Right atrium auricular region (tissue), 2 donors: ENCODE data around the gene IL21R. TPM values are rescaled to one million over a fixed set of nuclear protein-coding genes. Genes with fewer than 3 reads are reported as not detected.

Source experiments
- DNase-seq: peaks from one replicate; pipeline ENCODE4 v3.0.0-alpha.2; 2019; ENCODE audit warnings: low spot score
- H3K27ac ChIP-seq, 2 donors: fragments of 200-600 bp; sonication (generic); 1 replicate in 1 of 2; 2 replicates in 1 of 2; pipeline ENCODE4 v1.5.1; 2016 to 2019
- H3K27me3 ChIP-seq, 2 donors: fragments of 200-600 bp; sonication (generic); one replicate each; pipeline versions ENCODE4 v1.5.1 to v1.6.0; 2017 to 2019
- H3K36me3 ChIP-seq: fragments of 200-600 bp; sonication (generic); one replicate; pipeline ENCODE4 v1.5.1; 2016
- H3K4me1 ChIP-seq, 2 donors: fragments of 200-600 bp; sonication (generic); one replicate each; pipeline versions ENCODE4 v1.5.1 to v1.6.0; 2017 to 2019
- H3K4me3 ChIP-seq, 2 donors: fragments of 200-600 bp; sonication (generic); 1 replicate in 1 of 2; 2 replicates in 1 of 2; pipeline ENCODE4 v1.5.1; 2017 to 2019; ENCODE audit warnings: mild to moderate bottlenecking in 1 of 2, moderate library complexity in 1 of 2
- H3K9me3 ChIP-seq, 2 donors: fragments of 200-600 bp; sonication (generic); one replicate each; pipeline ENCODE4 v1.5.1; 2019
- total RNA-seq, 2 donors: library from RNA; depleted of rRNA; stranded (reverse); fragments of >200 nt; gene quantifications; one replicate each; pipeline ENCODE4 v1.1.0, GENCODE V29; 2016
- TF ChIP-seq, protein P1 (sequence below), 2 donors: fragments of 200-600 bp; sonication (generic); IDR thresholded peaks; one replicate each; pipeline ENCODE4 v1.5.1; 2019; ENCODE audit warnings: antibody characterized with exemption in 2 of 2

Gene IL21R
- total RNA-seq, 2 donors from 2014 or later = 0.07 to 1.3 TPM

DNA sequence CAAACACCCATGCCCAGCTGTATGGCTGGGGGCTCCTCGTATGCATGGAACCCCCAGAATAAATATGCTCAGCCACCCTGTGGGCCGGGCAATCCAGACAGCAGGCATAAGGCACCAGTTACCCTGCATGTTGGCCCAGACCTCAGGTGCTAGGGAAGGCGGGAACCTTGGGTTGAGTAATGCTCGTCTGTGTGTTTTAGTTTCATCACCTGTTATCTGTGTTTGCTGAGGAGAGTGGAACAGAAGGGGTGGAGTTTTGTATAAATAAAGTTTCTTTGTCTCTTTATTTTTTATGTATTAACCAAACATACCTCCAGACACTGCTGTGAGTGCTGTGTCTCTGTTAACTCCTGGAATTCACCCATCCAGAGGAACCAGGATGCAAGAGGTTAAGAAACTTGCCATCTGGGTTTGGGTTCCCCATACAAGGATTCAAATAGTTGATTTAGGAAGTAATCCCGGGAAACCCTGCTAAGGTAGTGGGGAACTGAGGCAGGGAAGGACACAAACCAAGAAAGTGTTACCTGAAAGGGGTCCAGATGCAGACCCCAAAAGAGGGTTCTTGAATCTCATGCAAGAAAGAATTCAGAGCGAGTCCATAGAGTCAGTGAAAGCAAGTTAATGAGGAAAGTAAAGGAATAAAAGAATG, 37.4 kb upstream of the IL21R start:
- Histone ChIP-seq H3K36me3 (peaks cover 28% of the 10 kb centered on the region), H3K4me3 (no peak overlapping the region), H3K27ac (no peak overlapping the region), H3K27me3 (no peaks in the 10 kb centered on the region), H3K4me1 (peaks cover 0 to 13% of the 10 kb centered on the region in 2 donors), H3K9me3 (no peaks in the 10 kb centered on the region)
- TF ChIP-seq, protein P1, sequence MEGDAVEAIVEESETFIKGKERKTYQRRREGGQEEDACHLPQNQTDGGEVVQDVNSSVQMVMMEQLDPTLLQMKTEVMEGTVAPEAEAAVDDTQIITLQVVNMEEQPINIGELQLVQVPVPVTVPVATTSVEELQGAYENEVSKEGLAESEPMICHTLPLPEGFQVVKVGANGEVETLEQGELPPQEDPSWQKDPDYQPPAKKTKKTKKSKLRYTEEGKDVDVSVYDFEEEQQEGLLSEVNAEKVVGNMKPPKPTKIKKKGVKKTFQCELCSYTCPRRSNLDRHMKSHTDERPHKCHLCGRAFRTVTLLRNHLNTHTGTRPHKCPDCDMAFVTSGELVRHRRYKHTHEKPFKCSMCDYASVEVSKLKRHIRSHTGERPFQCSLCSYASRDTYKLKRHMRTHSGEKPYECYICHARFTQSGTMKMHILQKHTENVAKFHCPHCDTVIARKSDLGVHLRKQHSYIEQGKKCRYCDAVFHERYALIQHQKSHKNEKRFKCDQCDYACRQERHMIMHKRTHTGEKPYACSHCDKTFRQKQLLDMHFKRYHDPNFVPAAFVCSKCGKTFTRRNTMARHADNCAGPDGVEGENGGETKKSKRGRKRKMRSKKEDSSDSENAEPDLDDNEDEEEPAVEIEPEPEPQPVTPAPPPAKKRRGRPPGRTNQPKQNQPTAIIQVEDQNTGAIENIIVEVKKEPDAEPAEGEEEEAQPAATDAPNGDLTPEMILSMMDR (IDR thresholded peaks at IDR 0.05) = no peak
- DNase-seq = no peak

DNA sequence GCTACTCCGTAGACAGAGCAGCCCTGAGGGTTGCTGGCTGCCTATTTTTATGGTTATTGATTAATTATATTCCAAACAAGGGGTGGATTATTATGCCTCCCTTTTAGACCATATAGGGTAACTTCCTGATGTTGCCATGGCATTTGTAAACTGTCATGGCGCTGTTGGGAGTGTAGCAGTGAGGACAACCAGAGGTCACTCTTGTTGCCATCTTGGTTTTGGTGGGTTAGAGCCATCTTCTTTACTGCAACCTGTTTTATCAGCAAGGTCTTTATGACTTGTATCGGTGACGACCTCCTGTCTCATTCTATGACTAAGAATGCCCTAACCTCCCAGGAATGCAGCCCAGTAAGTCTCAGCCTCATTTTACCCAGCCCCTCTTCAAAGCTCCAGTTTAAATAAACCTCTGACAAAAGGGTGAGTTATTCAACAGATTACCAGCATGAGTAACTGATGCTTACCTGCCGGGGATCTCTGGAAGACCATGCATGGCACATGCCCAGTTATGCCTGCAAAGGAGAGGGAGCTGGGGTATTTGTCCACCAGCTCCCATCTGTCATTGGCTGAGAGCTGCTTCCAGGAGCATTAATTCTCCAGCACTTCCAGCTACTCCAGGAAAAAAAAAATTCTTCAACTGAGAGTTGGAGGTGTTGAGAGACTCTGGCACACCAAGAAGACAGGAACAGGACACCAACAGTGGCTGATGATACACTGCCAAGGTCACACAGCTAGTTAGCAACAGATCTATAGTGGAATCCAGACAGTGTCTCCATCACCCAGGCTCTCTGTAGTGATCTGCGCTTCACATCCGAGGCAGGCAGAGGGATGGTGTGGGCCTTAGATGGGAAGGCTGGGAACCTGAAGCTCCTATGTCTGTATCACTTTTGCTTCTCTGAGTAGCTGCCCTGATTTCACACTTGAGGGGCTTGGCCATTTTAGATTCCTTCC, 36.6 kb upstream of the IL21R start:
- H3K9me3 ChIP-seq = no peaks in the 10 kb centered on the region
- H3K4me1 ChIP-seq = peaks cover 0 to 13% of the 10 kb centered on the region in 2 donors
- H3K4me3 ChIP-seq = no peak overlapping the region
- peak overlapping the region in 1 of 2 donors; percentile 43 for H3K27ac ChIP-seq
- H3K27me3 ChIP-seq = no peaks in the 10 kb centered on the region
- no peak for DNase-seq
- peaks cover 26% of the 10 kb centered on the region for H3K36me3 ChIP-seq
- TF ChIP-seq, protein P1 (IDR thresholded peaks at IDR 0.05) = no peak

DNA sequence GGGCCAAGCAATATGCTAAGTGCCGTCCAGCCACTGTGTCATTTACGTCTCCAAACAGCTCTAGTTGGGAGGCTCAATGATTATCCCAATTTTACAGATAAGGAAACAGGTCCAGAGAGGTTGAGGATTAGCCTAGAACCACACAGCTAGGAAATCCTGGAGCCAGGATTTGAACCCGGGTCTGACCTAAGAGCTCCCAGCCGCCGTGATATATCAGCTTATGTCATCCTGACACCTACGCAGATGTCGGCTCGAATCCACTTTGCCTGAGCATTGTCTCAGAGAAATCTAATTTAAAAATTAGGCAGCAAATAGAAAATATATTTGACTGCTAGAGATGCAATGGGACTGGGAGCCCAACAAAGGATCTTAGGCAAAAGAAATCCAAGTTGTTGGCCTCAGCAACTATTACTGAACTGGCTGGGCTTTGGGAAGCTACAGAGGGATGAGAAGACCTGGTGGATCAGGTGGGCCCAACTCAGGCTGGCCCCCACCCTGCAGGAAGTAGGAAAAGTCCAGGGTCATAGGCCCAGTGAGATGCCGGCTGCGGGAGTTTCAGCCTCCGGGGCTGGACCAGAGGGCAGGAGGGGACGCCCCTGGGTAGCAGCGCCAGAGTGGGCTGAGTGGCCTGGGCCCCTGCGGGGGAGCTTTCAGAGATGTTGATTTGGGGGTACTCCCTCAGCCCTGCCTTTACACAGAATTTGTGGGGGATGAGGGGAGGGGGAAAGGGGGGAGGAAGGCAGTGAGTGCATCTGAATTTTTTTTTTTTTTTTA, 35.1 kb upstream of the IL21R start:
- peak overlapping the region in 1 of 2 donors; percentile 27 for H3K4me3 ChIP-seq
- no peaks in the 10 kb centered on the region for H3K27me3 ChIP-seq
- TF ChIP-seq, protein P1 (IDR thresholded peaks at IDR 0.05) = no peak
- no peaks in the 10 kb centered on the region for H3K9me3 ChIP-seq
- peaks cover 14% of the 10 kb centered on the region for H3K36me3 ChIP-seq
- H3K4me1 ChIP-seq = peaks cover 0 to 13% of the 10 kb centered on the region in 2 donors
- DNase-seq = no peak
- peak overlapping the region; percentile 58 to 64 for H3K27ac ChIP-seq

DNA sequence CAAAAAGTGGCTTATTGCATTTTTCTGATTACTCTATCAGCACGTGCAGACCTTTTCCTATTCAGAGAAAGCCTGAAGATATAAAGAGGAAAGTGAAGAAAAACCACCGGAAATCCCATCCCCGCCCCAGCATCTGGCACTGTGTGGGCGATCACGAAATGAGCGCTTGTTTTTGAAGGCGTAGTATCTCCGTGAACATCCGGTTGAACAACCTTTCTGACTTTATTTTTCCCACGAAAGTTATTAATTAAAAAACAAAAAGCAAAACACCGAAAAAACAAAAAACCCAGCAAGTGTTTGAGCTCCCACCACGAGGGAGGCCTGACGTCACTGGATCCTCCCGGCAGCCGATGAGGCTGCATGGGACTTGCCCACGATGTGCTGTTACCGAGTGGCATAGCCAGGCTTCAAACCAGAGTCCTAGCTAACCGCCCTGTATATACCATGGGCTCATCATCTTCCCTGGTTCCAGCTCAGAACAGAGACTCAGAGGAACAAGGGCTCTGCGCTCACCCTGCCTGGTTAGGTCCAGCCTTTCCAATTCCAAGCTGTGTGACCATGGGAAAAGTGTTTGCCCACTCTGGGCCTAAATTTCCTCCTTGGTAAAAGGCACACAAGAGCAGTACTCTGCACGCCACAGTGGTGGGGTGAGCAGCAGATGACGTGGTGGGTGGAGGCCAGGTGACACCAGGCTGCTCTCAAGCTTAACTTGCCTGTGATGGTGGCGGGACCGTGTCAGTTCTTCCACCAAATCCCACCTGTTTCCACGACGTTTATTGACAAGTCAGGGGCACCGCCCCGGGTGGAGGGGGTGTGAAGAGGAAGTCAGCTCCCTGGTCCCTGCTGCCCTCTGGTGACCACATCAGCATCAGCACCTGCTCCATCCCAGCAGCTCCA, 34.3 kb upstream of the IL21R start:
- Histone ChIP-seq H3K27me3 (no peaks in the 10 kb centered on the region), H3K36me3 (peaks cover 10% of the 10 kb centered on the region), H3K27ac (peak overlapping the region; percentile 58 to 64), H3K4me3 (peak overlapping the region; percentile 7 to 27), H3K9me3 (no peaks in the 10 kb centered on the region), H3K4me1 (peaks cover 0 to 13% of the 10 kb centered on the region in 2 donors)
- DNase-seq = peak; percentile 92
- TF ChIP-seq, protein P1 (IDR thresholded peaks at IDR 0.05) = peak; percentile 53 to 89

DNA sequence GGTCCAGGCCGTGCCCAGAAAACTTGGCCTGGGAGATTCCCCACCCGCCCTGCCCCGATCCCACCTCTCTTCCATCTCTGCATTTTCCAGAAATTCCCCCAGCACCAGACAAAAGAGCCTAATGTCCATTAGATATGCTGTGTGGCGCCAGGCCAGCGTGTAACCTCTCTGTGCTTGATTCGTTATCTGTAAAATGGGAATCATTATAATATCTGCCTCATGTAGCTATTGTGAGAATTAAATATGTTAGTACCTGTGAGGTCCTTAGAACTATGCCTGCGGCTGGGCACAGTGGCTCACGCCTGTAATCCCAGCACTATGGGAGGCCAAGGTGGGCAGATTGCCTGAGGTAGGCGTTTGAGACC, 33.6 kb upstream of the IL21R start:
- Histone ChIP-seq H3K4me1 (peaks cover 0 to 13% of the 10 kb centered on the region in 2 donors), H3K9me3 (no peaks in the 10 kb centered on the region), H3K36me3 (peaks cover 6% of the 10 kb centered on the region), H3K27ac (no peak overlapping the region), H3K4me3 (no peak overlapping the region), H3K27me3 (no peaks in the 10 kb centered on the region)
- TF ChIP-seq, protein P1 (IDR thresholded peaks at IDR 0.05) = peak in 1 of 2 donors; percentile 8
- no peak for DNase-seq
